NCI-H748 treated with DMSO at 0.1 percent for 48 hours (cell line): Measurements from ENCODE around the gene ARHGAP35.
A peak's percentile ranks its signal among the peaks of the same experiment; 100 is the strongest.
"Not testable (repeated sequence)": the region's sequence is repeated elsewhere in the genome, so short reads cannot be mapped to it uniquely, and the experiment has no call there.

Experiments
- DNase-seq: peaks from one replicate; lab custom pipeline; 2025; lab: John Stamatoyannopoulos, UW

ARHGAP35 gene

GRCh38 chr19:46860846-46861690 lies at the start of gene ARHGAP35:
ARHGAP35 (plus strand) TSS chr19:46860997; CDS start chr19:46918676, 57,679 bp downstream.
- DNase-seq = no peak

GRCh38 chr19:46812977-46813838 lies 47.6 kb upstream of the ARHGAP35 start:
- no peak for DNase-seq

DNA sequence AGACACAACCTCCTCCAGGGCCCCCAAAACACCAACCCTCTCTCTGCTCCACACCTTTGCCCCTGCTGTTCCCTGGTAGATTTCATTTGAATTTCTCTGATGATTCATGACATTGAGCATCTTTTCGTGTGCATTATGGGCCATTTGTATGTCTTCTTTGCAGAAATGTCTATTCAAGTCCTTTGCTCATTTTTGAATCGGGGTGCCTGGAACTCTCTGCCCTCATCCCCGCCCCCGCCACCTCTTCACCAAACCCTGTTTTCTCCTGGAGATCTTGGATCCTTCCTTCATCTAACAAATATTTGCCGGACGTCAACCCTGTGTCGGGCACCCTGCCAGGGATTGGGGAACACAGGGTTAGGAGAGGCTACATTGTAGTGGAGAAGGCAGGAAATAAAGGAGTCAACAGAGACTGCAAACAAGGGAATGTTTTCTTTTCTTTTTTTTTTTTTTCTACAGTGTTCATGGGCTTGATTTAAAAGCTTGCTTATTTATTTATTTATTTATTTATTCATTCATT lies 46.9 kb upstream of the ARHGAP35 start:
- DNase-seq = no peak

DNA sequence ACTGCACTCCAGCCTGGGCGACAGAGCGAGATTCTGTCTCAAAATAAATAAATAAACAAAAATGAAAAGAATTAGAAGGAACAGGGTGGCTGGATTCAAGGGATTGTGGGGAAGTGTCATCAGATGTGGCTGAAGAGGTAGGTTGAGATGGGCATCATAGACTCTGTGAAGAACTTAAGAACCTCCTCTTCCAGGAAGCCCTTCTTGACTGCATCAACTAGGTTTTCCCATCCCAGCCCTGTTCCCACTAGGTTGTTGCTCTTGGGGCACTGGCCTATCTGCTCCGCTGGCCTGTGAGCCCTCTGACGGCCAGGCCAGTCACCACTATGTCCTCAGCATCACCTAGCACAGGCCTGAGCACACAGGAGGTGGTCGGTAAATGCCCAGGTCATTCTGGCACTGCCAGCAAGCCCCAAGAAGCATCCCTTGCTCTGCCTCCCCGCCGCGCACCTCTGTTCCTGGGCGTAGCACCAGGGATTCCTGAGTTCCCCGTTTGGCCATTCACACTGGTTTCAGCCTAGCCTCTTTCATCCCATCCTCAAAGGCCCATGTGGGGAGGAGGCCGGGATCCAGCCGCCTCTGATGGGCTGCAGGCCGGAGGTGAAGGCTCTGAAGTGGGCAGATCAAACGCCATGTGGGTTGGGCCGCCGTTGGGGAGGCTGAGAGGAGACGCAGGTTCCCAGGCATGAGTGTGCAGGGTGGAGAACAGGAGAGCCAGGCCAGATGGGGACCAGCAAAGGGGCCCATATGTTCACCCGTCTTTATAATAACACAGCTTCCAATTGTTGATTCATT lies 44.8 kb upstream of the ARHGAP35 start:
- no peak for DNase-seq

DNA sequence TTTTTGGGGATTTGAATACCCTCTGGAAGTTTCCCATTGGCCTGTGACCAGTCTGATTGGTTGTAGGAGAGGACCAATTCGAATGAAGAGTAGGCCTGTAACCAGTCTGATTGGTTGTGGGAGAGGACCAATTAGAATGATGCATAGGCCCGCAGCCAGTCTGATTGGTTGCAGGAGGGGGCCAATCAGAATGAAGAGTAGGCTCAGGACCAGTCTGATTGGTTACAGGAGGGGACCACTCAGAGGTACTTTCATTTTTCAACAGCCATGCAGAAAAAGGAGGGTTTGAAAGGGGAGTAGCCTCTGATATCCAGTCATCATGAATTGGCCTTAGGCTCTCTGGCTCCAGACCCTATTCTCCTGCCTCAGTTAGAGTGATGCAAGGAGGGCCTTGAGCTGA lies 42.0 kb upstream of the ARHGAP35 start:
- no peak for DNase-seq

DNA sequence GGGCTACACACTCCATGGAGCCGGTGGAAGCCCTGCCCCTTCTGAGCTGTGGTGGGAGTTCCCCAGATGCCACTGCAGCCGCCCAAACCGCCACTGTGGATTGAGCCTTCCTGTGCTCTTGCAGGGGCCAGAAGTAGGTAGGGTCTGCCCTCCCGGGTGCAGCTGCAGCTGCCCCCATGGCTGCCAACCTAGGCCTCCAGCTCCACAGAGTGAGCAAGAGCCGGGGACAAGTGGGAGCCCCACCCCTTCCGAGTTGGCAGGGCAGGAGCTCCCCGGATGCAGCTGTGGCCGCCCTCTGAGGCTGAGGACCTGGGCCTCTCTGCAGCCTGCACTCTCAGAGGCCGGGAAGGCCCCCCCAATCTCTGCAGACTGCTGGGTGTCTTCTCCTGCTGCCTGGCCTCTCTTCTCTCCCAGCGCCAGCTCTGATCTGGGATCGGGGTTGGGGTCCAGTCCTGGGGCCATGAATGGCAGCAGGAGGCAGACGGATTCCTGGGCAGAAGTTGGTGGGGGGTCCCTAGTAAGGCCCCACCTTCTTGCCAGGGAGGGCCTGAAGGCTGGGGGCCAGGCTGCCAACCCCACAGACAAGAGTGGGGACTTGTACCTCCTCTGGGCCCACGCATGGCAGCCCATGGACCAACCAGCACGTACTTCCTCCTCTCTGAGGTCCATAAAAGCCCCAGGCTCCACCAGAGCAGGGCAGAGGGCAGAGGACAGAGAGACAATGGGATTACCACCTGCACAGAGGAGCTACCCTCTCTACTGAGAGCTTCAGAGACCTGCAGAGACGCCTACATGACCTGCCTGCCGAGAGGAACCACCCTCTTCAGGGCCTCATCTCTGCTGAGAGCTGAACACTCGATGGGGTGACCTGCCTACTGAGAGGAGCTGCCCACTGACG lies 39.0 kb upstream of the ARHGAP35 start:
- no peak for DNase-seq

DNA sequence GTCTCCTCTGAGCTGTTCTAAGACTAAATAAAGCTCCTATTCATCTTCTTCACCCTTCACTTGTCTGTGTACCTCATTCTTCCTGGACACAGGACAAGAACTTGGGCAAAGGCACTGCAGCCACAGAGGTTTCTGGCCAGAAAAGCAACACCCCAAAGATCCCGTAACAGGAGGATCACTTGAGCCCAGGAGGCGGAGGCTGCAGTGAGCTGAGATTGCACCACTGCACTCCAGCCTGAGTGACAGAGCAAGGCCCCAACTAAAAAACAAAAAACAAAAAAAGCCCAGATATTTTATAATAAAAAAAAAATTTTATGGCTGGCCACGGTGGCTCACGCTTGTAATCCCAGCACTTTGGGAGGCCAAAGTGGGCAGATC lies 38.4 kb upstream of the ARHGAP35 start:
- not testable (repeated sequence) for DNase-seq

DNA sequence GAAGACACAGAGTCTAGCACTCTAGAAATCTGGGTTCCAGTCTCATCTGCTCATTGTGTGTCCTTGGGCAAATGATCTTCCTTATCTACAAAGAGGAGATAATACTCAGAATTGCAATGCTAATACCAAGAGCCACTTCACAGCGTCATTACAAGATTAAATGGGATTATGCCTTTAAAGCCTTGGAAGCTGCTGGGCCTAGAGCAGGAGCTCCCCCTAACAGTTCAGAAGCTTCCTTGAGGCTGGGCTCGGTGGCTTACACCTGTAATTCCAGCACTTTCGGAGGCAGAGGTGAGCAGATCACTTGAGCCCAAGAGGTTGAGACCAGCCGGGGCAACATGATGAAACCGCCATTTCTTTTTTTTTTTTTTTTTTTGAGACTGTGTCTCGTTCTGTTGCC lies 37.7 kb upstream of the ARHGAP35 start:
- DNase-seq = no peak

GRCh38 chr19:46824890-46825730 lies 35.7 kb upstream of the ARHGAP35 start:
- no peak for DNase-seq

DNA sequence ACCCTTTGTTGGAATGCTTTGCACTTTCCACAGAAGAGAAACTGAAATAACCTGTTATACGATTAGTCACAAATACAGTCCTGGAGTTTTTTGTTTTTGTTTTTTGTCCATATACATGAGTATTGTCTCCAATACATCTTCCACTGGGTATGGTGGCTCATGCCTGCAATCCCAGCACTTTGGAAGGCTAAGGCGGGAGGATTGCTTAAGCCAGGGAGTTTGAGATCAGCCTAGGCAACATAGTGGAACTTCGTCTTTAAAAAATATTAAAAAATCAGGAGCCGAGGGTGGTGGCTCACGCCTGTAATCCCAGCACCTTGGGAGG lies 35.1 kb upstream of the ARHGAP35 start:
- DNase-seq = no peak

GRCh38 chr19:46828484-46828883 lies 32.3 kb upstream of the ARHGAP35 start:
- no peak for DNase-seq

DNA sequence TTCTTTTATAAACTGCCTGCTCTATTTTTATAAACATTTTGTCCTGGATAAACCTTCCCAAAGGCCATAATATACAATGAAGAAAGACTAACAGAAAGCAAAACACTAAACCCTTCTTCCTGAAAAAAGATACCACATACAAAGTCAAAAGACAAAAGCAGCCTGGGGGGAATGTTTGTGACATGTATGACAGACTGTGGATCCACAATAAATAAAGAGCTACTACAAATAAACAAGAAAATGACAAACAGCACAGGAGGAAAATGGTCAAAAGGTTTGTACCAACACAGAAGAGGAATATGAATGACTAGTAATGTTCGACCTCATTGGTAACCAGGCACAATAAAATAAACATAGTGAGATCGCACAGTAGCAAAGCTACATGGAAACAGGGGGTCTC lies 29.9 kb upstream of the ARHGAP35 start:
- no peak for DNase-seq

GRCh38 chr19:46834121-46834520 lies 26.7 kb upstream of the ARHGAP35 start:
- DNase-seq = no peak

- no peak for DNase-seq
These were observed 25.8 kb upstream of the ARHGAP35 start for GRCh38 chr19:46834984-46835383.

- DNase-seq = no peak
These were observed 22.6 kb upstream of the ARHGAP35 start for GRCh38 chr19:46838160-46838559.

GRCh38 chr19:46839752-46840497 lies 20.9 kb upstream of the ARHGAP35 start:
- peak; percentile 38 for DNase-seq

DNA sequence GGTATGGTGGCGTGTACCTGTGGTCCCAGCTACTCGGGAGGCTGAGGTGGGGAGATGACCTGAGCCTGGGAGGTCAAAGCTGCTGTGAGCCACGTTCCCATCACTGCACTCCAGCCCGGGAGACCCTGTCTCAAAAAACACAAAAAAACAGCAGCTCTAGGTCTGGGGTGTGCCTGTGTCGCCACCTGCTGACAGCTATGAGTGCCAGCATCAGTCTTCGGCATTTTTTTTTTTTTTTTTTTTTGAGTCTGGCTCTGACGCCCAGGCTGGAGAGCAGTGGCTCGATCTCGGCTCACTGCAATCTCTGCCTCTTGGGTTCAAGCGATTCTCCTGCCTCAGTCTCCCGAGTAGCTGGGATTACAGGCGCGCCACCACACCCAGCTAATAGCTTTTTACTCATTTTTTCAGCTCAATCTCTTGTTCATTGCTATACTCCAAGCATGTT lies 20.3 kb upstream of the ARHGAP35 start:
- DNase-seq = peak; percentile 56

GRCh38 chr19:46841458-46842083 lies 19.2 kb upstream of the ARHGAP35 start:
- DNase-seq = no peak

GRCh38 chr19:46842791-46843190 lies 18.0 kb upstream of the ARHGAP35 start:
- no peak for DNase-seq
